Subcutaneous adipose tissue (tissue), 4 donors: ENCODE data around the gene MRPL53. TPM values are rescaled to one million over a fixed set of nuclear protein-coding genes. Genes with fewer than 3 reads are reported as not detected.

ENCODE experiments used
- CTCF ChIP-seq: fragments of 450-650 bp; IDR thresholded peaks from one replicate; pipeline ENCODE4 v1.5.1; 2016; ENCODE audit warnings: low read depth, mild to moderate bottlenecking, control low read depth, antibody characterized with exemption, moderate library complexity
- total RNA-seq, 4 donors: library from RNA; depleted of rRNA; stranded (reverse); fragments of >200 nt; gene quantifications; one replicate each; pipeline ENCODE4 v1.1.0, GENCODE V29; 2016

The MRPL53 gene
- total RNA-seq, 4 donors from 2014 or later = 31.3 to 41.8 (median 33.5) TPM

GRCh38 chr2:74512744-74513604, 40.5 kb upstream of the MRPL53 start:
- no peak for TF ChIP-seq CTCF

GRCh38 chr2:74511104-74511989, 38.9 kb upstream of the MRPL53 start:
- no peak for TF ChIP-seq CTCF

- TF ChIP-seq CTCF = no peak
Measured at GRCh38 chr2:74510272-74510671, 37.8 kb upstream of the MRPL53 start.

GRCh38 chr2:74507926-74508520, 35.5 kb upstream of the MRPL53 start:
- TF ChIP-seq CTCF = no peak

GRCh38 chr2:74507145-74507925, 34.9 kb upstream of the MRPL53 start, which contains the start of gene PCGF1:
Gene PCGF1 (minus strand): TSS chr2:74507695. CDS start chr2:74507668, 27 bp downstream.
- no peak for TF ChIP-seq CTCF

GRCh38 chr2:74505448-74506246, 33.2 kb upstream of the MRPL53 start:
- TF ChIP-seq CTCF = no peak
